ENCODE measurements around the gene SORCS2. TPM values are rescaled to one million over a fixed set of nuclear protein-coding genes. Genes with fewer than 3 reads are reported as not detected.

Gene SORCS2
- total RNA-seq, 1 donor from 2014 or later = 29.5 TPM

- H3K36me3 Mint-ChIP-seq (ENCODE audit: unreplicated experiment) = peaks cover under 1% of the 10 kb centered on the region
- no peak for DNase-seq
- H3K9me3 Mint-ChIP-seq (ENCODE audit: unreplicated experiment) = peaks cover 6% of the 10 kb centered on the region
- H3K27ac Mint-ChIP-seq (ENCODE audit: unreplicated experiment) = no peak overlapping the region
- no peak for TF ChIP-seq CTCF (IDR thresholded peaks at IDR 0.05; ENCODE audit: partially characterized antibody, unreplicated experiment)
- no peak overlapping the region for H3K4me3 Mint-ChIP-seq (ENCODE audit: unreplicated experiment)
- H3K4me1 Mint-ChIP-seq (ENCODE audit: low read depth, unreplicated experiment) = peaks cover 24% of the 10 kb centered on the region
- H3K27me3 Mint-ChIP-seq (ENCODE audit: unreplicated experiment) = peaks cover 8% of the 10 kb centered on the region
Measured at GRCh38 chr4:7323872-7324650, 131.7 kb downstream of the SORCS2 start.

GRCh38 chr4:7324651-7325121 lies 132.3 kb downstream of the SORCS2 start:
- H3K9me3 Mint-ChIP-seq (ENCODE audit: unreplicated experiment) = peaks cover 6% of the 10 kb centered on the region
- H3K4me1 Mint-ChIP-seq (ENCODE audit: low read depth, unreplicated experiment) = peaks cover 24% of the 10 kb centered on the region
- H3K4me3 Mint-ChIP-seq (ENCODE audit: unreplicated experiment) = no peak overlapping the region
- DNase-seq = no peak
- peaks cover 8% of the 10 kb centered on the region for H3K27me3 Mint-ChIP-seq (ENCODE audit: unreplicated experiment)
- H3K27ac Mint-ChIP-seq (ENCODE audit: unreplicated experiment) = no peak overlapping the region
- no peaks in the 10 kb centered on the region for H3K36me3 Mint-ChIP-seq (ENCODE audit: unreplicated experiment)
- TF ChIP-seq CTCF (IDR thresholded peaks at IDR 0.05; ENCODE audit: partially characterized antibody, unreplicated experiment) = no peak

- Mint-ChIP-seq H3K9me3 (ENCODE audit: unreplicated experiment) (peaks cover under 1% of the 10 kb centered on the region), H3K4me1 (ENCODE audit: low read depth, unreplicated experiment) (peaks cover 23% of the 10 kb centered on the region), H3K27me3 (ENCODE audit: unreplicated experiment) (peaks cover 8% of the 10 kb centered on the region), H3K27ac (ENCODE audit: unreplicated experiment) (no peak overlapping the region), H3K36me3 (ENCODE audit: unreplicated experiment) (no peaks in the 10 kb centered on the region), H3K4me3 (ENCODE audit: unreplicated experiment) (no peak overlapping the region)
- DNase-seq = no peak
- TF ChIP-seq CTCF (IDR thresholded peaks at IDR 0.05; ENCODE audit: partially characterized antibody, unreplicated experiment) = no peak
Measured at GRCh38 chr4:7325541-7325940, 133.2 kb downstream of the SORCS2 start.

- Mint-ChIP-seq H3K4me3 (ENCODE audit: unreplicated experiment) (no peak overlapping the region), H3K36me3 (ENCODE audit: unreplicated experiment) (no peaks in the 10 kb centered on the region), H3K27ac (ENCODE audit: unreplicated experiment) (no peak overlapping the region), H3K27me3 (ENCODE audit: unreplicated experiment) (peaks cover 8% of the 10 kb centered on the region), H3K9me3 (ENCODE audit: unreplicated experiment) (no peaks in the 10 kb centered on the region), H3K4me1 (ENCODE audit: low read depth, unreplicated experiment) (peaks cover 22% of the 10 kb centered on the region)
- no peak for DNase-seq
- no peak for TF ChIP-seq CTCF (IDR thresholded peaks at IDR 0.05; ENCODE audit: partially characterized antibody, unreplicated experiment)
Measured at GRCh38 chr4:7326306-7326692, 134.0 kb downstream of the SORCS2 start.

GRCh38 chr4:7326693-7327340 lies 134.5 kb downstream of the SORCS2 start:
- H3K27me3 Mint-ChIP-seq (ENCODE audit: unreplicated experiment) = peaks cover 7% of the 10 kb centered on the region
- no peak for DNase-seq
- TF ChIP-seq CTCF (IDR thresholded peaks at IDR 0.05; ENCODE audit: partially characterized antibody, unreplicated experiment) = no peak
- H3K27ac Mint-ChIP-seq (ENCODE audit: unreplicated experiment) = no peak overlapping the region
- no peak overlapping the region for H3K4me3 Mint-ChIP-seq (ENCODE audit: unreplicated experiment)
- H3K36me3 Mint-ChIP-seq (ENCODE audit: unreplicated experiment) = no peaks in the 10 kb centered on the region
- H3K9me3 Mint-ChIP-seq (ENCODE audit: unreplicated experiment) = no peaks in the 10 kb centered on the region
- peaks cover 22% of the 10 kb centered on the region for H3K4me1 Mint-ChIP-seq (ENCODE audit: low read depth, unreplicated experiment)
